ENCODE data around the gene RPS16. TPM values are rescaled to one million over a fixed set of nuclear protein-coding genes. Genes with fewer than 3 reads are reported as not detected.

The RPS16 gene
- total RNA-seq, 4 donors from 2014 or later: 919 to 2,686 (median 1,277) TPM

DNA sequence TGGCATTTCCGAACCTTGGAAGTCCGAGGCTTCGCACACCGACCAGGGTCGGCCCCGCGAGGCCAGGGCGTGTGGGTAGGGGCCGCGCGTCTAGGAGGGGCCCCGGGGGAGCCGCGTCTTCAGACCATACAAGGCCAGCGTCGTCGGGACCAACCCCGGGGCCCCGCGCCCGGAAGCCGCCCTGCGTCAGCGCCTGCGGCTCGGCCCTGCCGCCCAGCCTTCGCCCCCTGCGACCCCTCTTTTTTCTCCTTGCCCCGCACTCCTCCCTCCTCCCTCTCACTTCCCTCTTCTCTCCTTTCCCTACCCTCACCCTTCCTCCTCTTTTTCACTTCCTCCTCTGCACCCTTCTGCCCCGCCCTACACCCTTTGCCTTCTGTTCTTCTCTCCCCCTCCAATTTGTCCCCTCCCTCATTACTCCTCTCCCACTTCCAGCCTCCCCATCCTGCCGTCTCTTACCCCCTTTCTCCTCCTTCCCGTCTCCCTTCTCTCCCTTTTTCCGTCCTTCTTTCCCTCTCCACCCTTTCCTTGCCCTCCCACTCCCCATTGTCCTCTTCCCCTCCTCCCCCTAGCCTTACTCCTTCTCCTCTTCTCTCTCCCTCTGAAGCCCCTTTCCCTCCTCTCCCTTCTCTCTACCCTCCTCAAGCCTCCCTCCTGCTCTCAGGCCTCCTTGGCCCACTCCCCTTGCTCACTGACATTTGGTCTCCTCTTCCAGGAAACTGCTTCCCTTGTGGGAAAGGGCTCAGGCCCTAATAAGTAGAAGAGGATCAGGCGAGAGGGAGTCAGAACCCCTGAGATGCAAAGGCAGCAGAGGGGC is 25.5 kb downstream of the RPS16 start:
- H3K4me1 ChIP-seq: peaks cover 40 to 44% of the 10 kb centered on the region in 2 donors
- no peaks in the 10 kb centered on the region for H3K27me3 ChIP-seq
- intact Hi-C loops (cut with DNase I): no loop called here
- TF ChIP-seq CTCF (IDR thresholded peaks at IDR 0.05) (no peak), POLR2A (IDR thresholded peaks at IDR 0.05) (peak in 1 of 2 donors; percentile 22)
- peak overlapping the region in 2 of 3 donors; percentile 92 to 99 for H3K4me3 ChIP-seq (replicated peaks in 1 of 3)
- DNase-seq: peak; percentile 61 to 67
- 5% methylated on average over 31 to 33 of the region's 35 CpGs for WGBS, 2 donors
- H3K9me3 ChIP-seq: no peaks in the 10 kb centered on the region
- H3K27ac ChIP-seq: peak overlapping the region; percentile 95 to 100 (median 99)
- peaks cover 14 to 20% of the 10 kb centered on the region in 2 donors for H3K36me3 ChIP-seq

DNA sequence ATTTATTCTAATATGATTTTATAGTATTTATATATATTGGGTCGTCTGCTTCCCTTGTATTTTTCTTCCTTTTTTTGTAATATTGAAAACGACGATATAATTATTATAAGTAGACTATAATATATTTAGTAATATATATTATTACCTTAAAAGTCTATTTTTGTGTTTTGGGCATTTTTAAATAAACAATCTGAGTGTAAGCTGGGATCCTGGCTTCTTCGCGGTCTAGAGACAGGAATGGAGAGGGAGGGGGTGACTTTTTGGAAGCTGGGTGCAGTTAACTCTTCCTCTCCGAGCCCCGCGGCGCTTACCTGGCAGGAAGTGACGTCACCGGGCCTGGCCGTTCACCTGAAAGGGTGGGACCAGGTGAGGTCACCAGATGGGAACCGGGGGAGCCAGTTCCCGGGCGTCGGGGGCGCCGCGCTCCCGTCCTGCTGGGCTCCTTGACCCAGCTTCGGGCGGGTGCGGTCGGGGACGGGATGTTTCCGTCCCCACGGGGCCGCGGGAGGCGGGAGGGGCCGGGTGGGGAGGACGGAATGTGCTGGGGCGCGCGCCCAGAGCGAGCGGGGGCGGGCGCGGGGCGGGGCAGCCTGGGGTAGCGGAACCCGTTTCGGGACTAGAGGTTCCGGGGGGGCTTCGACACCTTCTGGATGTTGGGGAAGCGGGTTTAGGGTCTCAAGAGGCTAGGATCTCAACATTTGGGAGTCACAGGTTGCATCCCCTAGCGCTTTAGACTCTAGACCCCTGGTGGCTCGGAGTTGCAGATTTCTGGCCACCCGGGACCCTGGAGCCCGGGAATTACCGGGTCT is 26.3 kb downstream of the RPS16 start:
- H3K4me1 ChIP-seq: peaks cover 40 to 45% of the 10 kb centered on the region in 2 donors
- H3K9me3 ChIP-seq: no peaks in the 10 kb centered on the region
- intact Hi-C loops (cut with DNase I): no loop called here
- H3K27me3 ChIP-seq: no peaks in the 10 kb centered on the region
- peak overlapping the region in 2 of 3 donors; percentile 92 to 99 for H3K4me3 ChIP-seq (replicated peaks in 1 of 3)
- DNase-seq: peak; percentile 96 to 98
- peaks cover 14 to 20% of the 10 kb centered on the region in 2 donors for H3K36me3 ChIP-seq
- H3K27ac ChIP-seq: peak overlapping the region; percentile 95 to 100 (median 99)
- TF ChIP-seq CTCF (IDR thresholded peaks at IDR 0.05) (no peak), POLR2A (IDR thresholded peaks at IDR 0.05) (peak; percentile 77 to 96)
- WGBS, 2 donors: 1 to 6% methylated on average over 14 to 21 of the region's 52 CpGs

GRCh38 chr19:39408392-39409207 is 27.1 kb downstream of the RPS16 start:
- H3K4me1 ChIP-seq: peaks cover 39 to 44% of the 10 kb centered on the region in 2 donors
- peak overlapping the region; percentile 23 to 99 (median 92) for H3K4me3 ChIP-seq (replicated peaks in 1 of 3)
- peak; percentile 37 to 43 for DNase-seq
- intact Hi-C loops (cut with DNase I): no loop called here
- peak overlapping the region; percentile 95 to 100 (median 99) for H3K27ac ChIP-seq
- TF ChIP-seq CTCF (IDR thresholded peaks at IDR 0.05) (no peak), POLR2A (IDR thresholded peaks at IDR 0.05) (no peak)
- peaks cover 14 to 20% of the 10 kb centered on the region in 2 donors for H3K36me3 ChIP-seq
- no peaks in the 10 kb centered on the region for H3K27me3 ChIP-seq
- H3K9me3 ChIP-seq: no peaks in the 10 kb centered on the region
- 46 to 58% methylated on average over 18 to 20 of the region's 20 CpGs for WGBS, 2 donors

DNA sequence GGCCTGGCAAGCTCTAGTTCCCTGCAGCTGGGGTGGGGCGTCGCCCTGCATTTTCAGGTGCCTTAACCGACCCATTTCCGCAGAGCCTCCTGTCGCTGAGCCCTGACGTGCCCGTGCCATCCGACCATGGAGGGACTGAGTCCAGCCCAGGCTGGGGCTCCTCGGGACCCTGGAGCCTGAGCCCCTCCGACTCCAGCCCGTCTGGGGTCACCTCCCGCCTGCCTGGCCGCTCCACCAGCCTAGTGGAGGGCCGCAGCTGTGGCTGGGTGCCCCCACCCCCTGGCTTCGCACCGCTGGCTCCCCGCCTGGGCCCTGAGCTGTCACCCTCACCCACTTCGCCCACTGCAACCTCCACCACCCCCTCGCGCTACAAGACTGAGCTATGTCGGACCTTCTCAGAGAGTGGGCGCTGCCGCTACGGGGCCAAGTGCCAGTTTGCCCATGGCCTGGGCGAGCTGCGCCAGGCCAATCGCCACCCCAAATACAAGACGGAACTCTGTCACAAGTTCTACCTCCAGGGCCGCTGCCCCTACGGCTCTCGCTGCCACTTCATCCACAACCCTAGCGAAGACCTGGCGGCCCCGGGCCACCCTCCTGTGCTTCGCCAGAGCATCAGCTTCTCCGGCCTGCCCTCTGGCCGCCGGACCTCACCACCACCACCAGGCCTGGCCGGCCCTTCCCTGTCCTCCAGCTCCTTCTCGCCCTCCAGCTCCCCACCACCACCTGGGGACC is 27.9 kb downstream of the RPS16 start:
- peak; percentile 58 to 66 for DNase-seq
- 53 to 54% methylated on average over 17 to 19 of the region's 40 CpGs for WGBS, 2 donors
- Histone ChIP-seq H3K27me3 (no peaks in the 10 kb centered on the region), H3K36me3 (peaks cover 14 to 20% of the 10 kb centered on the region in 2 donors), H3K4me3 (replicated peaks in 1 of 3) (peak overlapping the region; percentile 23 to 99 (median 92)), H3K9me3 (no peaks in the 10 kb centered on the region), H3K27ac (peak overlapping the region; percentile 95 to 100 (median 99)), H3K4me1 (peaks cover 39 to 49% of the 10 kb centered on the region in 2 donors)
- intact Hi-C loops (cut with DNase I): no loop called here
- TF ChIP-seq CTCF (IDR thresholded peaks at IDR 0.05) (no peak), POLR2A (IDR thresholded peaks at IDR 0.05) (peak in 1 of 2 donors; percentile 12)
